ENCODE data around the gene MID1.

Gene MID1

GRCh38 chrX:10450229-10450958 is 170.0 kb downstream of the MID1 start:
- Histone ChIP-seq H3K36me3 (ENCODE audit: control insufficient read depth, insufficient read depth, low read length) (no peaks in the 10 kb centered on the region), H3K27ac (ENCODE audit: low read length) (no peak overlapping the region), H3K4me1 (ENCODE audit: control insufficient read depth, insufficient read depth, low read length) (no peaks in the 10 kb centered on the region), H3K27me3 (ENCODE audit: control insufficient read depth, insufficient read depth, low read length) (no peaks in the 10 kb centered on the region), H3K9me3 (ENCODE audit: control insufficient read depth, insufficient read depth, low read length) (no peaks in the 10 kb centered on the region), H3K4me3 (ENCODE audit: low read length) (no peak overlapping the region)
- no peak for DNase-seq (ENCODE audit: low read depth, low spot score)
- WGBS (ENCODE audit: insufficient coverage, insufficient read length): no CpG with 5 or more reads among the region's 5 CpGs

GRCh38 chrX:10447564-10448214 is 172.7 kb downstream of the MID1 start:
- DNase-seq (ENCODE audit: low read depth, low spot score): no peak
- no peak overlapping the region for H3K4me3 ChIP-seq (ENCODE audit: low read length)

GRCh38 chrX:10444204-10444603 is 176.2 kb downstream of the MID1 start:
- no peak overlapping the region for H3K4me3 ChIP-seq (ENCODE audit: low read length)
- no CpG with 5 or more reads among the region's 2 CpGs for WGBS (ENCODE audit: insufficient coverage, insufficient read length)
- no peaks in the 10 kb centered on the region for H3K27me3 ChIP-seq (ENCODE audit: control insufficient read depth, insufficient read depth, low read length)
- no peaks in the 10 kb centered on the region for H3K9me3 ChIP-seq (ENCODE audit: control insufficient read depth, insufficient read depth, low read length)
- no peak for DNase-seq (ENCODE audit: low read depth, low spot score)
- peaks cover 1% of the 10 kb centered on the region; the same call in 1 of the 2 replicates for H3K4me1 ChIP-seq (ENCODE audit: control insufficient read depth, insufficient read depth, low read length)
- H3K27ac ChIP-seq (ENCODE audit: low read length): no peak overlapping the region
- no peaks in the 10 kb centered on the region for H3K36me3 ChIP-seq (ENCODE audit: control insufficient read depth, insufficient read depth, low read length)

More at GRCh38 chrX:10447564-10448214, 172.7 kb downstream of the MID1 start:
- Histone ChIP-seq H3K9me3 (ENCODE audit: control insufficient read depth, insufficient read depth, low read length) (no peaks in the 10 kb centered on the region), H3K27ac (ENCODE audit: low read length) (no peak overlapping the region), H3K36me3 (ENCODE audit: control insufficient read depth, insufficient read depth, low read length) (no peaks in the 10 kb centered on the region), H3K4me1 (ENCODE audit: control insufficient read depth, insufficient read depth, low read length) (no peaks in the 10 kb centered on the region), H3K27me3 (ENCODE audit: control insufficient read depth, insufficient read depth, low read length) (no peaks in the 10 kb centered on the region)
- WGBS (ENCODE audit: insufficient coverage, insufficient read length): no CpG with 5 or more reads among the region's 4 CpGs

GRCh38 chrX:10441464-10441863 is 178.9 kb downstream of the MID1 start:
- Histone ChIP-seq H3K27ac (ENCODE audit: low read length) (no peak overlapping the region), H3K27me3 (ENCODE audit: control insufficient read depth, insufficient read depth, low read length) (no peaks in the 10 kb centered on the region), H3K4me3 (ENCODE audit: low read length) (no peak overlapping the region), H3K9me3 (ENCODE audit: control insufficient read depth, insufficient read depth, low read length) (no peaks in the 10 kb centered on the region), H3K4me1 (ENCODE audit: control insufficient read depth, insufficient read depth, low read length) (peaks cover 1% of the 10 kb centered on the region; the same call in 1 of the 2 replicates), H3K36me3 (ENCODE audit: control insufficient read depth, insufficient read depth, low read length) (no peaks in the 10 kb centered on the region)
- no CpG with 5 or more reads among the region's 1 CpG for WGBS (ENCODE audit: insufficient coverage, insufficient read length)
- DNase-seq (ENCODE audit: low read depth, low spot score): no peak

DNA sequence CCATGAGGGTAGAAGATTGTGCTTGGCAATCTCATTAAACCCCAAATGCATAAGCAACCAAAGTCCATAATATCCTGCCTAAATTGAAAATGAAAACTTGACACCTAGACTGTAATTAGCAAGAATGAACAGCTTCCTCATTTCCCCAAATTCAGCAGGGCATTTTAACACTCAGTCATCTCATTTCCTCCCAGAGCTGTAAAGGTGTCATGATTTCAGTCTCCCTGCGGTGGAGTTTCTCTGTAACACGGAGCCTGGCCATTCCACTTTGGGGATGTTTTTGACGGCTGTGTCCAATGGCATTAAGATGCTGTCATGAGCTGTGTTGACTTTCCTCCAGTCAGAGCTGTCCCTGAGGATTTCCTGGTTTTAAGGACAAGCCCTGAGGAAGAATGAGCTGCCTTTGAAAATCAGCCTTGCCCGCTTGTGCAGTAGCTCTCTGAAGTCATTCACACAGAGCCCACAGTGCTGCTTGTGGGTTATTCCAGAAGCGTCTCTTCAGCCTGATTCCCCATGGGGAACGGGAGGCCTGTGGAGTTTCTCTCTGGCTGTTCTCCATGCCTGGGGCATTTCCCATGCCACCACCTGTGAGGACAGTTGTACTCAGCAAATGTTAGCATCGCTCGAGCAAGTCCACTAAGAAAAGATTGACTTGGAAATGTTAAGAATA is 187.0 kb downstream of the MID1 start:
- Histone ChIP-seq H3K27ac (ENCODE audit: low read length) (no peak overlapping the region), H3K27me3 (ENCODE audit: control insufficient read depth, insufficient read depth, low read length) (no peaks in the 10 kb centered on the region), H3K36me3 (ENCODE audit: control insufficient read depth, insufficient read depth, low read length) (no peaks in the 10 kb centered on the region), H3K4me3 (ENCODE audit: low read length) (no peak overlapping the region), H3K9me3 (ENCODE audit: control insufficient read depth, insufficient read depth, low read length) (no peaks in the 10 kb centered on the region), H3K4me1 (ENCODE audit: control insufficient read depth, insufficient read depth, low read length) (no peaks in the 10 kb centered on the region)
- no CpG with 5 or more reads among the region's 8 CpGs for WGBS (ENCODE audit: insufficient coverage, insufficient read length)
- DNase-seq (ENCODE audit: low read depth, low spot score): no peak

GRCh38 chrX:10429908-10430307 is 190.5 kb downstream of the MID1 start:
- H3K4me1 ChIP-seq (ENCODE audit: control insufficient read depth, insufficient read depth, low read length): no peaks in the 10 kb centered on the region
- no peak overlapping the region for H3K27ac ChIP-seq (ENCODE audit: low read length)
- no peaks in the 10 kb centered on the region for H3K27me3 ChIP-seq (ENCODE audit: control insufficient read depth, insufficient read depth, low read length)
- no peak for DNase-seq (ENCODE audit: low read depth, low spot score)
- H3K36me3 ChIP-seq (ENCODE audit: control insufficient read depth, insufficient read depth, low read length): no peaks in the 10 kb centered on the region
- WGBS (ENCODE audit: insufficient coverage, insufficient read length): no CpG with 5 or more reads among the region's 5 CpGs
- H3K4me3 ChIP-seq (ENCODE audit: low read length): no peak overlapping the region
- H3K9me3 ChIP-seq (ENCODE audit: control insufficient read depth, insufficient read depth, low read length): no peaks in the 10 kb centered on the region

- H3K9me3 ChIP-seq (ENCODE audit: control insufficient read depth, insufficient read depth, low read length): no peaks in the 10 kb centered on the region
- H3K27me3 ChIP-seq (ENCODE audit: control insufficient read depth, insufficient read depth, low read length): no peaks in the 10 kb centered on the region
- no peak overlapping the region for H3K4me3 ChIP-seq (ENCODE audit: low read length)
- no peaks in the 10 kb centered on the region for H3K36me3 ChIP-seq (ENCODE audit: control insufficient read depth, insufficient read depth, low read length)
- no peaks in the 10 kb centered on the region for H3K4me1 ChIP-seq (ENCODE audit: control insufficient read depth, insufficient read depth, low read length)
- DNase-seq (ENCODE audit: low read depth, low spot score): no peak
- no peak overlapping the region for H3K27ac ChIP-seq (ENCODE audit: low read length)
Measured at GRCh38 chrX:10427249-10427648, 193.1 kb downstream of the MID1 start.

DNA sequence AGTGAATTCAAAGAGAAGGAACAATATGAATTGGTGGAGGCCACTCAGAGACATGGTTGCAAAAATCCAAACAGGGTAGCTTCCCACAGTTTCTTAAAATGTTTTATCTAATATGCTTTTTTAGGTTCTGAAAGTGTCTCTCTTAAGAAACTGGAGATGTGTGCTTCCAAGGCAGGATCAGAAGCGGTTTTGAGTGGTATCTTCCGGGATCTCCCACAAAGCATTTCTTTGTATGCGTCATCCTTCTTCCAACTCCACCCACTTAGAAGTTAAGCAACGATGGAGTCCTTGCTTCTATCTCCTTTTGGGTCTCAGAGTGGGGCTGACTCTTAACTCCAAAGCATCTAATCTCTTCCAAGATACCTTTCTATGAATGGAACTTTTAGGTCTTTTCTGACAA is 196.7 kb downstream of the MID1 start:
- WGBS (ENCODE audit: insufficient coverage, insufficient read length): no CpG with 5 or more reads among the region's 4 CpGs
- H3K9me3 ChIP-seq (ENCODE audit: control insufficient read depth, insufficient read depth, low read length): no peaks in the 10 kb centered on the region
- no peak for DNase-seq (ENCODE audit: low read depth, low spot score)
- H3K4me1 ChIP-seq (ENCODE audit: control insufficient read depth, insufficient read depth, low read length): no peaks in the 10 kb centered on the region
- no peak overlapping the region for H3K27ac ChIP-seq (ENCODE audit: low read length)
- H3K36me3 ChIP-seq (ENCODE audit: control insufficient read depth, insufficient read depth, low read length): no peaks in the 10 kb centered on the region
- no peaks in the 10 kb centered on the region for H3K27me3 ChIP-seq (ENCODE audit: control insufficient read depth, insufficient read depth, low read length)
- H3K4me3 ChIP-seq (ENCODE audit: low read length): no peak overlapping the region

GRCh38 chrX:10420134-10420533 is 200.3 kb downstream of the MID1 start:
- no peaks in the 10 kb centered on the region for H3K9me3 ChIP-seq (ENCODE audit: control insufficient read depth, insufficient read depth, low read length)
- no CpG with 5 or more reads among the region's 6 CpGs for WGBS (ENCODE audit: insufficient coverage, insufficient read length)
- H3K27ac ChIP-seq (ENCODE audit: low read length): no peak overlapping the region
- H3K27me3 ChIP-seq (ENCODE audit: control insufficient read depth, insufficient read depth, low read length): no peaks in the 10 kb centered on the region
- H3K36me3 ChIP-seq (ENCODE audit: control insufficient read depth, insufficient read depth, low read length): no peaks in the 10 kb centered on the region
- H3K4me1 ChIP-seq (ENCODE audit: control insufficient read depth, insufficient read depth, low read length): no peaks in the 10 kb centered on the region
- no peak overlapping the region for H3K4me3 ChIP-seq (ENCODE audit: low read length)
- no peak for DNase-seq (ENCODE audit: low read depth, low spot score)

- Histone ChIP-seq H3K4me3 (ENCODE audit: low read length) (no peak overlapping the region), H3K9me3 (ENCODE audit: control insufficient read depth, insufficient read depth, low read length) (no peaks in the 10 kb centered on the region), H3K27me3 (ENCODE audit: control insufficient read depth, insufficient read depth, low read length) (no peaks in the 10 kb centered on the region), H3K27ac (ENCODE audit: low read length) (no peak overlapping the region), H3K4me1 (ENCODE audit: control insufficient read depth, insufficient read depth, low read length) (no peaks in the 10 kb centered on the region), H3K36me3 (ENCODE audit: control insufficient read depth, insufficient read depth, low read length) (no peaks in the 10 kb centered on the region)
- no peak for DNase-seq (ENCODE audit: low read depth, low spot score)
- WGBS (ENCODE audit: insufficient coverage, insufficient read length): no CpG with 5 or more reads among the region's 4 CpGs
Measured at GRCh38 chrX:10416424-10416823, 204.0 kb downstream of the MID1 start.

Measured in iPS DF 6.9 (cell line).